Mesodermal cell (in vitro differentiated cells): ENCODE results near the gene PRUNE2.
A peak's percentile ranks its signal among the peaks of the same experiment; 100 is the strongest.

ENCODE experiments used
- H3K27ac ChIP-seq: 2 replicates; pipeline ENCODE4 v1.7.0; 2013; ENCODE audit warnings: mild to moderate bottlenecking, low read depth, low read length, moderate library complexity; ENCODE audit not compliant: severe bottlenecking
- H3K36me3 ChIP-seq: 2 replicates; pipeline ENCODE4 v1.7.1; 2013; ENCODE audit warnings: mild to moderate bottlenecking, low read length, moderate library complexity; ENCODE audit not compliant: control insufficient read depth, insufficient read depth
- H3K4me1 ChIP-seq: one replicate; pipeline ENCODE4 v1.7.1; 2013; ENCODE audit warnings: mild to moderate bottlenecking, low read length; ENCODE audit not compliant: insufficient read depth, control insufficient read depth, poor library complexity, severe bottlenecking
- H3K4me3 ChIP-seq: 2 replicates; pipeline ENCODE4 v1.7.0; 2013; ENCODE audit warnings: low read length, control low read depth, mild to moderate bottlenecking; ENCODE audit not compliant: insufficient read depth, poor library complexity, severe bottlenecking; ENCODE audit errors: extremely low read depth
- H3K9me3 ChIP-seq: 2 replicates; pipeline ENCODE4 v1.7.1; 2013; ENCODE audit warnings: mild to moderate bottlenecking, low read length, moderate library complexity; ENCODE audit not compliant: control insufficient read depth
- WGBS, 2 experiments: methylation state at CpG; one replicate each; pipeline ENCODE4 v1.1.5; 2013; ENCODE audit warnings: missing lambda C conversion rate in 2 of 2; ENCODE audit not compliant: insufficient coverage in 2 of 2; 5-methylcytosine and 5-hydroxymethylcytosine counted together

The PRUNE2 gene

GRCh38 chr9:76820431-76820830, 85.5 kb downstream of the PRUNE2 start:
- no peaks in the 10 kb centered on the region for H3K9me3 ChIP-seq
- no peak overlapping the region for H3K27ac ChIP-seq
- no peaks in the 10 kb centered on the region for H3K36me3 ChIP-seq
- H3K4me3 ChIP-seq: no peak overlapping the region
- 94 to 95% methylated on average over 2 to 3 of the region's 6 CpGs for WGBS, 2 experiments
- peaks cover 14% of the 10 kb centered on the region for H3K4me1 ChIP-seq

- WGBS, 2 experiments: 63 to 82% methylated on average over 3 to 4 of the region's 4 CpGs
Observed at GRCh38 chr9:76818271-76818670, 87.6 kb downstream of the PRUNE2 start.

DNA sequence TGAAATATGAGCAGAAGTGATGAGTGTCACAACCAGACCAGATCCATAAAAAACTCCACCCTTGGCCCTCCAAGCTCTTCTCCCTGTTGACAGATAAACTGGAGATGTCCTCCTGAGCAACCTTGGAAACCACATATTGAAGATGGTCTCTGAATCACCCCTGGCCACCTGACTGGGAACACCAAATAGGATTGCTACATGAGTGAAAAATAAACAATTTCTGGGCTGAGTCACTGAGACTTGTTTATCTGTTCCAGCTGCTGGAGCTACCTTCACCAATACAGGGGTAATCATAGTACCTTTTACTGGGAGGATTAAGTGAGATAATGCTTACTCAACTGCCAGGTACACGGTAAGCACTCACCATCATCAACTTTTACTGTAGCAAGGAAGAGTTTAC, 88.4 kb downstream of the PRUNE2 start:
- Histone ChIP-seq H3K9me3 (no peaks in the 10 kb centered on the region), H3K4me1 (peaks cover 14% of the 10 kb centered on the region), H3K4me3 (no peak overlapping the region), H3K27ac (peak overlapping the region; percentile 87), H3K36me3 (no peaks in the 10 kb centered on the region)
- 100% methylated on average over 1 of the region's 1 CpG; no CpG with 5 or more reads in 1 of the 2 experiments for WGBS, 2 experiments

More at GRCh38 chr9:76818271-76818670, 87.6 kb downstream of the PRUNE2 start:
- H3K4me1 ChIP-seq: peaks cover 14% of the 10 kb centered on the region
- H3K36me3 ChIP-seq: no peaks in the 10 kb centered on the region
- H3K27ac ChIP-seq: peak overlapping the region; percentile 87
- H3K9me3 ChIP-seq: no peaks in the 10 kb centered on the region
- H3K4me3 ChIP-seq: no peak overlapping the region

GRCh38 chr9:76812591-76812990, 93.3 kb downstream of the PRUNE2 start:
- Histone ChIP-seq H3K36me3 (no peaks in the 10 kb centered on the region), H3K4me3 (no peak overlapping the region), H3K4me1 (peaks cover 8% of the 10 kb centered on the region), H3K27ac (no peak overlapping the region), H3K9me3 (no peaks in the 10 kb centered on the region)
- WGBS, 2 experiments: 87 to 95% methylated on average over 2 to 4 of the region's 6 CpGs

- WGBS, 2 experiments: 0% methylated on average over 1 of the region's 2 CpGs
Observed at GRCh38 chr9:76810377-76810957, 95.4 kb downstream of the PRUNE2 start.

DNA sequence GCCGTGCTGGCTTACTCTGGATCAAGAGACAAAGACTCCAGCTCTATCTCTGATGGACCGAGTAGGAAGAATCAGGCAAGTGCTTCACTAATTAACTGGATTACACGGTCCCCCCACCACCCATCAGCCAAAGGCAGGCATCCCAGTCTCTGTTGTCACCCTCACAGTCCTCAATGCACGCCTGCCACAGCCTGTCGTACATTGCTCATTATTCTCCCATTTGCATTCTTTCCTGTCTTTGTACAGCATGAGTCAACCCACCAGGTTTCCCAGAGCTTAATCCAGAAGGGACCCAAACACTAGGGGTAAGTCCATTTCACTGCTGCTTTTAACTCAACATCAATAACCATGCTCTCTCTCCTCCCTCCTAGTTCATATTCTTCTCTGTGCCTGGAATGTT, 97.3 kb downstream of the PRUNE2 start:
- H3K9me3 ChIP-seq: no peaks in the 10 kb centered on the region
- WGBS, 2 experiments: 58 to 91% methylated on average over 3 to 5 of the region's 5 CpGs
- no peak overlapping the region for H3K4me3 ChIP-seq

More at GRCh38 chr9:76810377-76810957, 95.4 kb downstream of the PRUNE2 start:
- Histone ChIP-seq H3K4me1 (no peaks in the 10 kb centered on the region), H3K27ac (no peak overlapping the region), H3K9me3 (no peaks in the 10 kb centered on the region), H3K4me3 (no peak overlapping the region), H3K36me3 (no peaks in the 10 kb centered on the region)

DNA sequence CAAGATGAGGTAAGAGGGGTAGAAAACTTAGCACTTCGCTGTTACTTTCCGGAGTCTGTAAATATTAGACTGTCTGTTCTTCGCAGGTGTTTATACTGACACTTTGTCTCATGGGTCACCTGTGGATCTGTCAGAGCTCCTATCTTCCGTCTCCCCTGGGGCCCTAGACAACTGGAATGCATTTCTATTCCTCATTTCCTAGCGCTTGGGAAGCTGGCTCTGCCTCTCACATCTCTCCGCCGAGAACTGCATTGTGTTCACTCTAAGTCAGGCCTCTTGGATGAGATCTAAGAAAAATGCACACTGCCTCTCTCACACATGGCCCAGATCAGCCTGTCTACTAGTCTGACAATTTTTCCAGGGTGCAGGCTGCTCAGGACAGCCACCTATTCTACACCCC, 102.2 kb downstream of the PRUNE2 start:
- Histone ChIP-seq H3K36me3 (no peaks in the 10 kb centered on the region), H3K4me3 (no peak overlapping the region), H3K27ac (no peak overlapping the region), H3K4me1 (peaks cover 2% of the 10 kb centered on the region), H3K9me3 (no peaks in the 10 kb centered on the region)
- WGBS, 2 experiments: 93% methylated on average over 7 of the region's 7 CpGs

More for the DNA sequence above, 97.3 kb downstream of the PRUNE2 start:
- Histone ChIP-seq H3K4me1 (no peaks in the 10 kb centered on the region), H3K36me3 (no peaks in the 10 kb centered on the region), H3K27ac (no peak overlapping the region)

GRCh38 chr9:76803083-76803482, 102.8 kb downstream of the PRUNE2 start:
- no peaks in the 10 kb centered on the region for H3K36me3 ChIP-seq
- no peak overlapping the region for H3K27ac ChIP-seq
- 100% methylated on average over 1 of the region's 2 CpGs; no CpG with 5 or more reads in 1 of the 2 experiments for WGBS, 2 experiments
- peaks cover 2% of the 10 kb centered on the region for H3K4me1 ChIP-seq
- H3K9me3 ChIP-seq: no peaks in the 10 kb centered on the region
- H3K4me3 ChIP-seq: no peak overlapping the region

DNA sequence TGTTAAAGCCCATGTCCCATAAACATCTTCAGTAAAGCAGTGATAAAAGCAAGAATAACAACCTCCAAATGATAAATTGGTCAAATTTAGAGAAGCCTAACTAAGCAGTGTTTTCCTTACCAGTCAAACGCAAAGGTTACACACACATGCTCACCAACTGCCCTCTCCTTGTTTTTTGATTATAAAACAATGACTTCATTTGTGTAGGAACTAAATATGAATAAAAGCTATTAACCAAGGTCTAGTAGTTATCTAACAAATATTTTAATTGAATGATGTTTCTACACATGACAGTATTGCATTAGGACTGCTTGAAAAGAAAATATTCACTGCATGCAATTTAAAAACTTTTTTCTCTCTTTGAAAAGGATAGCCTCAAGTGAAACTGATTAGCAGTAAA, 105.0 kb downstream of the PRUNE2 start:
- no peak overlapping the region for H3K4me3 ChIP-seq
- no peak overlapping the region for H3K27ac ChIP-seq
- H3K4me1 ChIP-seq: peaks cover 2% of the 10 kb centered on the region
- no peaks in the 10 kb centered on the region for H3K9me3 ChIP-seq
- no peaks in the 10 kb centered on the region for H3K36me3 ChIP-seq
- WGBS, 2 experiments: no CpG with 5 or more reads among the region's 1 CpG

GRCh38 chr9:76799473-76799872, 106.4 kb downstream of the PRUNE2 start:
- Histone ChIP-seq H3K4me3 (no peak overlapping the region), H3K9me3 (no peaks in the 10 kb centered on the region), H3K4me1 (peaks cover 2% of the 10 kb centered on the region), H3K27ac (no peak overlapping the region), H3K36me3 (no peaks in the 10 kb centered on the region)
- WGBS, 2 experiments: no CpG with 5 or more reads among the region's 1 CpG

- Histone ChIP-seq H3K27ac (no peak overlapping the region), H3K4me3 (no peak overlapping the region)
- 100% methylated on average over 2 of the region's 2 CpGs; no CpG with 5 or more reads in 1 of the 2 experiments for WGBS, 2 experiments
Observed at GRCh38 chr9:76798527-76798926, 107.4 kb downstream of the PRUNE2 start.

More at GRCh38 chr9:76798527-76798926, 107.4 kb downstream of the PRUNE2 start:
- H3K4me1 ChIP-seq: peaks cover 2% of the 10 kb centered on the region
- H3K9me3 ChIP-seq: no peaks in the 10 kb centered on the region
- H3K36me3 ChIP-seq: no peaks in the 10 kb centered on the region
